ENCODE results near the gene SAV1.
"Not testable (repeated sequence)": the region's sequence is repeated elsewhere in the genome, so short reads cannot be mapped to it uniquely, and the experiment has no call there.

Gene SAV1

DNA sequence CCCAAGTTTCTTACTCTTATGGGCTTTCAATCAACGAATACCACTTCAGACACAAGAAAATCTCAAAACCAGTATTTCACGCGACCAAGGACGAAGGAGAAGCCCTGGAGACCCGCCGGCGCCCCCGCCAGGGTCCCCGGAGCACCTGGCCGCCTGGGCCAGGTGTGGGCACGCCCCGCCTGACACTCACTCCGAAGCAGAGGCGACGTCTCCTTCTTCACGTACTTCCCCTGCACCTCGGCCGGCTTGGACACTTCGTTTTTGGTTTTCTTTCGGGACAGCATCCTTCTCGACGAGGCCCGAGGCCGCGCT, 466 bp downstream of the SAV1 start:
- no peak for DNase-seq (ENCODE audit: low read depth, low spot score)
- peak overlapping the region; percentile 67 for H3K4me3 ChIP-seq (ENCODE audit: low read length)

DNA sequence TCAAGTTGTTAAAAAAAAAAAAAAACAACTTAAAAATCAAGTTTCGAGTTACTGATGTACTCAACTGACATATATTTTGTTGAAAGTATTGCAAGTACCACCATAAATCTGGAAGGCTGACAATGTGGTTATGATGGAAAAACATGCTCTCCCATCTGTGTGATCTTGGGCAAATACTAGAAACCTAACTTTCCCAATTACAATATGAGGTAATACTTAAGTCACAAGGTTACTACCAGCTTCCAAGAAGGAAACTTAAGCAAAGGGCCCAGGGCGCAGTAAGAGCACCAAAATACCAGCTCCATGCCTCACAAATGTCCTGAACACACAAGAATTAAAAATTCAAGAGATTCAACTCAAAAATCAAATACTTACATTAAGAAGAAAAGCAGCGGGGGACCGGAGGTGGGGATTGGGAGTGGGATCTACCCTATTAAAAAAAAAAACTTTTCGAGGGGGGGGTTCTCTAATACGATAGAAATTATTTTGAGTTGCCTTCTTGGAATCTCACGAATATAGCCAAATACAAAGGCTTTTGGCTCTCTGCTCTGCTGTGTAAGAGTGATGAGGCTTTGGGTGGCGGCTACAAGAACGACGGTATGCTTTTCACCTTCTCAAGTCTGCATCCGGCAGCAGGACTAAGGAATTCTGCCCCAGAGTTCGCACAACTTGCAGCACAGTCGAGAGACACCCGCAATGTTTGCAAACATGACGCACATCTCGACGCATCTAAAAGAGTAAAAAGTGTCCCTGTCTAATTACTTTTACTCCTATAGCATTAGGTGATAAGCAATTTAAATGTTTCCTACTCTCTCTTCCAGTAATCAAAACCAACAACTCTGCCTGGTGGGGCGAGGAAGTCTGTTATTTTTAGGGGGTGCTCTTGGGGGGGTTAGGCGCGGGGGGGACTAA, 1.1 kb downstream of the SAV1 start:
- peak overlapping the region; percentile 67 for H3K4me3 ChIP-seq (ENCODE audit: low read length)
- no peak for DNase-seq (ENCODE audit: low read depth, low spot score)

DNA sequence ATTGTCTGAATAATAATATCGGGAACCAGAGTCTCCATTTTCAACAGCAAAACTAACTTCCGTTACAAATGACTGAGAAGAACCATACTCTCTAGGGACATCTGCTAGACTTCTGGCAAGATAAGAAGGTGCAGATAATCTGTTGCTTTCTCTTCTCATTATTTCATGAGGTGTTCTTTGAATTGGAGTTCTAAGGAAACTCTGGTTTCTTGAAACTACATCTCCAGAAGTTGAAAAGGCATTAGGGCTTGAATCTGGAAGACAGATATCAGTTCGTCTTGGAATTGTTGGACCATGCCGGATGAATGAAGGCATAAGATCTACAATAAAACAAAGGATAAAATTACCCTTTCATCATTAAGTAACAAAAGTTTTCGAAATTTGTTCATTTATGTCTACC, 2.8 kb downstream of the SAV1 start:
- not testable (repeated sequence) for DNase-seq (ENCODE audit: low read depth, low spot score); H3K4me3 ChIP-seq (ENCODE audit: low read length)

DNA sequence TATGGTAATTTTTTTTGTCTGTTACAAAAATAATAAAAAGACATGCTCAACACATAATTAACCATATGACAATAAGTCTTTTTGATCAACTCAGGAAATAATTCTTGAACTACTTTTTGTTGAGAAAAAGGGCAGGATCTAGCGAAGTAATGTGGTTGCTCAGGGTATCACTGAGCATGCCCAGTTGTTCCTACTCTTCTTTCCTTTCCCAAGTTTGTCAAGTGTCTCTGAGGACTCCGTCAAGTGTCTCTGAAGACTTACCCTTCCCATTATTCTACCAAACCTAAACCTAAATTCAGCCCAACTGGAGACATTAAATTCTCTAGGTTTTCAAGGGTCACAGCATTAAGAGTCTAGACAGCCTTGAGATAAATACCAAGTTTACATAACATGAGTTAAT, 3.5 kb downstream of the SAV1 start:
- not testable (repeated sequence) for H3K4me3 ChIP-seq (ENCODE audit: low read length)

DNA sequence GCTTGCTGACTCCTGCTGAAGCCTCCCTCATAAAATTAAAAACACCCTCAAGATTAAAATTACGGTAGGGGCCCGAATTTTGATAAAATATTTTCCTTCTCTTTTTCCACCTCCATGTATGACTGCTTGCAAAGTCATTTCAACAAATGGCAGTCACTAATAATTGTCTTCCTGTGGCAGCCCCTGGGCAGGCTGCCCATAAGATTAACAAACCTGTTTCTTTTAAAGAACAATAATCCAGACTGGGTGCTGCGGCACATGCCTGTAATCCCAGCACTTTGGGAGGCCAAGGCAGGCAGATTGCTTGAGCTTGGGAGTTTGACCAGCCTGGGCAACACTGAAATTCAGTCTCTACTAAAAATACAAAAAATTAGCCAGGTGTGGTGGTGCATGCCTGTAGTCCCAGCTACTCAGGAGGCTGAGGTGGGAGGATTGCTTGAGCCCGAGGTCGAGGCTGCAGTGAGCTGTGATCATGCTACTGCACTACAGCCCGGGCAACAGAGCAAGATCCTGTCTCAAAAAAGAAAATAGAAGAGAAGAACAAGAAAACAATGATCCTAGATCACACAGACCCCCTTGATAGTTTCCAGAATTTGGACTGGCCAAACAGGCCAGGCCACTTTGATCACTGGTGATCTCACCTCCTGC, 8.7 kb downstream of the SAV1 start:
- H3K4me3 ChIP-seq (ENCODE audit: low read length), result no peak overlapping the region
- DNase-seq (ENCODE audit: low read depth, low spot score), result no peak

More for the DNA sequence above, 3.5 kb downstream of the SAV1 start:
- DNase-seq (ENCODE audit: low read depth, low spot score), result not testable (repeated sequence)

DNA sequence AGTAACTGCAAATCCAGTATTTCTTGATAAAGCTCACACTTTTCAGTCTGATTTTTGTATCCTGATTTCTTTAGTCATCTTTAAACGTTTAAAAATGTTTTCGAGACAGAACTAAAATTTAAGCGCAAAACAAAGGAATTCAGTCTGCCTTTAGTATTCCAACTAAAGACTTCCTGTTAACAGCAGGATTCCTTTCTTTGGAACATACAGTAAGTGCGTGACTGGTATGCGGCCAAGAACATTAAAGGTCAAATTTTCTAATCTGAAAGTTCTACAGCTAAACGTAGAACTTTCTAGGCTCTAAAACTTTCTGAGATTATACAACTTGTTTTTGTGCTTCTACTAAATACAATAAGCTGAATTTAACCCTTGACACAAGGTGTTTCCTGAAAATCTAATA, 9.9 kb downstream of the SAV1 start:
- no peak for DNase-seq (ENCODE audit: low read depth, low spot score)
- no peak overlapping the region for H3K4me3 ChIP-seq (ENCODE audit: low read length)

DNA sequence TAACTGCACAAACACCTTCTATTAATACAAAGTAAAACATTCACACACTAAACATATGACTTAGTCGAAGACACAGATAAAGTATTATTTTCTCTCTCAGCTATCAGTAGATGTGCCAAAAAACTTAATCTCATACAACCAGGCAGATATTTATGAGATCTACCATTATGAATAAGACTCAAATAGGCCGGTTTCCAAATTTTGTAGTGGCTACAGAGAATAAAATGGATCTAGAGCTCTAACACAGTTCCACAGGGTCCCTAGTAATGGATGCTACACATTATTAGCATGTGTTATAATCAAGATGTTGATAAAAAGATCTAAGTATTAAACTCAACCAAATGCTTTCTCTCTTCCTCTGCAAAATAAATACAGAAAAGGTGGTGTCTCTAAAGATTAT, 10.4 kb downstream of the SAV1 start:
- H3K4me3 ChIP-seq (ENCODE audit: low read length), result no peak overlapping the region
- DNase-seq (ENCODE audit: low read depth, low spot score), result no peak

DNA sequence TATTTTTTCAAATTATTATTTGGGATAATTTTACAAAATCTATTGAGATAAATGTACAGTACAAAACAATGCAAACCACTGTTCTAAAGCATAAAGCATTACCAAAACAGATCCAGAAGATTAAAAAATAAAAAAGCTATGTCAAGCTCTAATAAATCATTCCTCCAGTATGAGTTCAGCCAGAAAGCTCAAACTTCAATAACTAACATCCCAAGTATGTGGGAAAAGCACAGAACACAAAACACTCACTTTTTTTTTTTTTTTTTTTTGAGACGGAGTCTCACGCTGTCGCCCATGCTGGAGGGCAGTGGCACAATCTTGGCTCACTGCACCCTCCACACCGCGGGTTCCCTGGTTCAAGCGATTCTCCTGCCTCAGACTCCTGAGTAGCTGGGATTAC, 11.3 kb downstream of the SAV1 start:
- DNase-seq (ENCODE audit: low read depth, low spot score), result no peak
- no peak overlapping the region for H3K4me3 ChIP-seq (ENCODE audit: low read length)

DNA sequence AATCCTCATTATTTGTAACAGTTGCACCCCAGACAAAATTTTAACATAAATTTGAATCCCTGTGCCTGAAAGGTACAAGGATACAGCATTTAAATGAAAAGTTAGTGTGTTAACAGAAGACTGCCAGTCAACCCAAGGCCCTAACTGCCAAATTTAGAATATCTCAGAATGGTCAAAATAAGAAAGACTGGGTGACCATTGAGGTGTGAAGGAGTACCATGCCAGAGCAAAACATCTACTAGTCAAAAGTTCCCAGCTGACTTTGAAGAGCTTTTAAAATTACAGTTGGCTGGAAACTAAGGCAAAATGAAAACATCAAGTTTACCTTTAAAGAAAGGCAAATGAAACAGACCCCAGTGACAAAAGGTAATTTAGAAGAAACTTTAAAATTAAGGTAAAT, 18.4 kb downstream of the SAV1 start:
- no peak for DNase-seq (ENCODE audit: low read depth, low spot score)
- H3K4me3 ChIP-seq (ENCODE audit: low read length), result no peak overlapping the region

DNA sequence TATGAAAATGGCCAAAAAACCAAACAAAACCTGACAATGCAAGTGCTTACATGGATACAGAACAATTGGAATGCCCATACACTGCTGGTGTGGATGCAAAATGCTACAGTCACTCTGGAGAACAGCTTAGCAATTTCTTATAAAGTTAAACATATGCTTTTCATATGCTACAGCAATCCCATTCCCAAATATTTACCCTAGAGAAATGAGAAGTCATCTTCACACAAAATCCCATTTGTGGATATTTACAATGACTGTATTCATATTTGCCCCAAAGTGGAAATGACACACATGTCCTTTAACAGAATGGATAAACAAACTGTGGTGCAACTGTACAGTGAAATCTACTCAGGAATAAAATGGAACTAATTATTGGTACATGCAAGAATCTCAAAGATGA, 20.4 kb downstream of the SAV1 start:
- no peak overlapping the region for H3K4me3 ChIP-seq (ENCODE audit: low read length)
- DNase-seq (ENCODE audit: low read depth, low spot score), result no peak

DNA sequence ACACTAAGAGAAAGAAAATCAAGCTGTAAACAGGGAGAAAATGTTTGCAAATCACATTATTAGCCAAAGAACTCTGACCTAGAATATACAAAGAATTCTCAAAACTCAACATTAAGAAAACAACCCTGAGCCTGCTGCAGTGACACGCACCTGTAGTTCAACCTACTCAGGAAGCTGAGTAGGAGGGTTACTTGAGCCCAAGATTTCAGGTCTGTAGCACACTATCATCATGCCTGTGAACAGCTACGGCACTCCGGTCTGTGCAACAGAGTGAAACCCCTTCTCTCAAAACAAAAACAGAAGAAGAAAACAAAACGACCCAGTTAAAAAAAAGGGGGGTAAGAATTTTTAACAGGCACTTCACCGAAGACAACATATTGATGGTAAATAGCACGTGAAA, 20.8 kb downstream of the SAV1 start:
- H3K4me3 ChIP-seq (ENCODE audit: low read length), result no peak overlapping the region
- no peak for DNase-seq (ENCODE audit: low read depth, low spot score)

DNA sequence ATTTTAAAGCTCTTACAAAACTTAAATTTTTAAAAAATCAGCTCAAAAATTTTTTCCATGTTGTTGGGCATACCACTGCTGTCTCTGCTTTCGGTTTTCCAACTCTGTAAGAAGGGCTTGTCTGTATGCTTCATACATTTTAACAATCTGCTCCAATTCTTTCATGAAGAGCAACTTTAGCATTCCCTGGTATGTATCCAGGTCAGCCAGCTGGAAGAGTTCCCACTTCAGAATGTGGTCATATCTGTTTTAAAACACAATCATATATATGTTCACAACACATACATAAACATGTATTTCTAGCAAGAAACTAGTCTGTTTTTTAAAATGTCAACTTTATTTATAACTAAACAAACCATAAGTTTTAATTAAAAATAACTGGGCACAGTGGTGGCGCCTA, 33.0 kb downstream of the SAV1 start:
- H3K4me3 ChIP-seq (ENCODE audit: low read length), result no peak overlapping the region
- DNase-seq (ENCODE audit: low read depth, low spot score), result no peak

DNA sequence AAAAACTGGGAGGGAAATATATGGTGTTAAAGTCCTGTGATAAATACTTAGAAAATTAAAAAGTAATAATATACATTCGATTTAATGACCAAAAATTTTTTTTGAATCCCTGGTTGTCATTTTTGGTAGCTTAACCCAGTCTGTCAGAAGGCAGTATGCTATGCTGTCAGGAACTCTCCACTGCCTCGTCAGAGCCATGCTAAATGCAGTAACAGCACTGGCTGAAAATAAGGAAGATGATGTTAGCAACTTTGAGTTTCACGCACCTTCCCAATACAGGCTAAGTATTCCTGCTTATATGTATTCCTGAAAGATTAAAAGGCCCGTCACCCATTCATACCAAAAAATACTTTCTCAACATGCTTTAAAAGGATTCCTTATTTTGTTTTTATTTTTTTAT, 34.2 kb downstream of the SAV1 start:
- no peak for DNase-seq (ENCODE audit: low read depth, low spot score)

DNA sequence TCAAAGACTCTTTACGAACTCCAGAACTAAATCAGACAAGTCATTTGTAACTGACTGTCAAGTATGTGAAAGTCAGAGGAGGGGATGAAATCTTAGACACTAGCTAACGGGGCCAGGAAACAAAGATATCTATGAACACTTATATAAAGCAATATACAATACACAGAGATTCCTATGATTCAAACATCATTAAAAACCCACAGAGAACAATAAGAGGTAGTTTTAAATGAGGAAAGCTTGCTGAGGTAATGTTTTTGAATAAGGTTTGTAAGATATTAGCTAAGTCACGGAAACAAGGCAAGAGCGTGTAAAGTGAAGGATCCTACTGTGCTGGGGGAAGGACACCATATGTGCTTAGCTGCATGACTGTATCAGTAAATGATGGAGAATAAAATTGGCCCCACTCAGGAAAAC, 36.7 kb downstream of the SAV1 start:
- H3K4me3 ChIP-seq (ENCODE audit: low read length), result no peak overlapping the region
- DNase-seq (ENCODE audit: low read depth, low spot score), result no peak

More for the DNA sequence above, 34.2 kb downstream of the SAV1 start:
- H3K4me3 ChIP-seq (ENCODE audit: low read length), result no peak overlapping the region

DNA sequence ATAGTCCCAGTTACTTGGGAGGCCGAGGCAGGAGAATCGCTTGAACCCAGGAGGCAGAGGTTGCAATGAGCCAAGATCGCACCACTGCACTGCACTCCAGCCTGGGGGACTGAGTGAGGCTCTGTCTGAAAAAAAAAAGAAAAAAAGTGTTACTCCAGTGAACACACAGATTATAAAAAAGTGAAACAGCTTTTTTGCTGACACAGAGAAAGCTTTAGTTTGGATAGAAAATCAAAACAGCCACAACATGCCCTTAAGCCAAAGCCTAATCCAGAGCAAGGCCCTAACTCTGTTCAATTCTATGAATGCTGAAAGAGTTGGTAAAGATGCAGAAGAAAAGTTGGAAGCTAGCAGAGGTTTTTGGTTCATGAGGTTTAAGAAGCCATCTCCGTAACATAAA, 43.2 kb downstream of the SAV1 start:
- DNase-seq (ENCODE audit: low read depth, low spot score); H3K4me3 ChIP-seq (ENCODE audit: low read length): not testable (repeated sequence)

DNA sequence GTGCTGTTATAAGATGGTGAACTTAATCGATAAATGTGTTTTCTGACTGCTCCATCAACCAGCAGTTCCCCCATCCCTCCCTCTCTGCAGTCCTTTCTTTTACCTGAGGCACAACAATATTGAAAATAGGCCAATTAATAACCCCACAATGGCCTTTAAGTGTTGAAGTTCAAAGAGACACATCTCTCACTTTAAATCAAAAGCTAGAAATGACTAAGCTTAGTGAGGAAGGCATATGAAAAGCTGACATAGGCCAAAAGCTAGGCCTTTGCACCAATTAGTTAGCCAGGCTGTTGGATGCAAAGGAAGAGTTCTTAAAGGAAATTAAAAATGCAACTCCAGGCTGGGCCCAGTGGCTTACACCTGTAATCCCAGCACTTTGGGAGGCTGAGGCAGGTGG, 43.7 kb downstream of the SAV1 start:
- no peak overlapping the region for H3K4me3 ChIP-seq (ENCODE audit: low read length)
- no peak for DNase-seq (ENCODE audit: low read depth, low spot score)

DNA sequence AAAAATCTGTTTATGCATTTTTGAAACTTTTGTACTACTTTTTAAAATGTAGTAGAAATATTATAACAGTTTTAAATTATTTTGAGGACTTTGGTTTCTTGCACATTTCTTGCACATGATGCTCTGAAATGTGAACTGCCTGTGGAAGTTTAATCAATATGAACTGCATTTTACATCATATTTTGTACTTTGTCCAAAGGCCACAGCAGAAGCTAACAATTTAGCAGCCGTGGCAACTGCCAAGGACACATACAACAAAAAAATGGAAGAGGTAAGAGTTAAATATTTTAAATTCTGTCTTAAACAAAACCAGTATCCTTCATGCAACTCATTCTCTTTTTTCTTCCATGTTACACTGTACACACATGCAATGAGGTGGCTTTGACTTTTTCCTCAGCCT, 45.1 kb downstream of the SAV1 start:
- DNase-seq (ENCODE audit: low read depth, low spot score), result no peak
- no peak overlapping the region for H3K4me3 ChIP-seq (ENCODE audit: low read length)

DNA sequence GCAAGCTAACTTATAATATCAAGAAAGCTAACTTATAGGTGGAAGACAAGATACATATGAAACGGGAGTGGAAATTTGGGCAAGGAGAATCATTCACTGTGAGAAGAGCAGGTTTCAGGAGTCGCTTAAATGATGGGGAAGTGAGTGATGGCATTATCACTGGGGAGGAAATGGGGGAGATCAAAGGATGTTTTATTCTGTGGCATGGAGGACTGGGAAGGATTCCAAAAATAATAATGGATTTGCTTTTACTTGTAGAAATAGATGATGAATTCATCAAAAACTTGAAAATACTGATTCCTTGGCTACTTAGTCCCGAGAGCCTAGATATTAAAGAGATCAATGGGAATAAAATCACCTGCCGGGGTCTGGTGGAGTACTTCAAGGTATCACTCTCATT, 47.8 kb downstream of the SAV1 start:
- DNase-seq (ENCODE audit: low read depth, low spot score), result no peak
- H3K4me3 ChIP-seq (ENCODE audit: low read length), result no peak overlapping the region

DNA sequence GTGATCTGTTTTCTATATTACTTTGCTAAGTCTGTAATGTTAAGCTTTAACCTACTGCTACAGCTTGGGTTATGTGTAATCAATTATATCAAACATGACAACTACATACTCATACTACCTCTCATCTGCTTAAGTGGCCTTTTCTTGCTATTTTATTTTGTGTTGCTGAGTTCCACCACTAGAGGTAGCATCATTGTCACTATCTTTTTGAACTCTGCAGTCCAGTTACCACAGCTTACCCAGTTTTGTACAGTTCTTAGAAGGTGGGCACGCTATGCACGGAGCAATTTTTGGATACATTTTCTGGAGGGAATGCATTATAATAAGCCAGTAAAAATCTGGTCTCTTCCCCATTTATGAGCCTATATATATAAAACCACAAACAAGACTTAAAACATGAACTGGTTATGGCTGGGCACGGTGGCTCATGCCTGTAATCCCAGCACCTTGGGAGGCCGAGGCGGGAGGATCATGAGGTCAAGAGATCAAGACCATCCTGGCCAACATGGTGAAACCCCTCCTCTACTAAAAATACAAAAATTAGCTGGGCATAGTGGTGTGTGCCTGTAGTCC, 48.5 kb downstream of the SAV1 start:
- no peak overlapping the region for H3K4me3 ChIP-seq (ENCODE audit: low read length)
- peak; percentile 42 for DNase-seq (ENCODE audit: low read depth, low spot score)

DNA sequence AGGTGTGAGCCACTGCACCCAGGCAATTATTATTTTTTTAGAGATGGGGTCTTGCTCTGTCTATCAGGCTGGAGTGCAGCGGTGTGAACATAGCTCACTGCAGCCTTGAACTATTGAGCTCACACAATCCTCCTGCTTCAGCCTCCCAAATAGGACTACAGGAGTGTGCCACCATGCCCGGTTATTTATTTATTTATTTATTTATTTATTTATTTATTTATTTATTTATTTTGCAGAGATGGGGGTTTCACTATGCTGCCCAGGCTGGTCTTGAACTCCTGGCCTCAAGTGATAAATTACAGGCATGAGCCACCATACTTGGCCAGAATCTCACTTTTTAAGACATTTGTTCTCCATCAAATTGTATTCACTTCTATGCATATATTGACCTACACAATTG, 51.8 kb downstream of the SAV1 start:
- H3K4me3 ChIP-seq (ENCODE audit: low read length), result no peak overlapping the region
- no peak for DNase-seq (ENCODE audit: low read depth, low spot score)

DNA sequence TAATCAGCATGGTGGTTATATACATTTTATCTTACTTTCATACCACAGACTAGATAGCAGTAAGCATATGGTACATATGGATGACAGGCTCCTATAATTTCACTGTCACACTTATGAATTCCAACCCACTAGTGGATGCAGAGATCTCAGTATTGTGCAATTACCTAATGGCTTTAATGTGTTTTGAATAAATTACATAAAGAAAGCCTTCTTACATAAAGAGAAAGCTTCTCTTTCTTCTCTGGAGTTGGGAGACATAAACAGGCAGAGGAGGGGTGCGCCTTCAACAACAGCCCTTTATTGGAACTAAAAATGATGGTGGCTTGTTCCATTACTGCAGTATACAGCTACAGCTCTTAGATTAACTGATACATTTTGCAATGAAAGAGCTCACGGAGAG, 52.6 kb downstream of the SAV1 start:
- H3K4me3 ChIP-seq (ENCODE audit: low read length), result no peak overlapping the region
- DNase-seq (ENCODE audit: low read depth, low spot score), result no peak

Measured in Jurkat, Clone E6-1 (cell line).